HG03060 (cell line): Measurements from ENCODE around the gene MYRF.

ENCODE experiments used
- ATAC-seq: cut with Tn5 transposase; IDR thresholded peaks from one replicate; pipeline ENCODE4 v1.9.1; 2021; ENCODE audit warnings: low read depth, moderate number of reproducible peaks; ENCODE audit not compliant: unreplicated experiment

The MYRF gene

DNA sequence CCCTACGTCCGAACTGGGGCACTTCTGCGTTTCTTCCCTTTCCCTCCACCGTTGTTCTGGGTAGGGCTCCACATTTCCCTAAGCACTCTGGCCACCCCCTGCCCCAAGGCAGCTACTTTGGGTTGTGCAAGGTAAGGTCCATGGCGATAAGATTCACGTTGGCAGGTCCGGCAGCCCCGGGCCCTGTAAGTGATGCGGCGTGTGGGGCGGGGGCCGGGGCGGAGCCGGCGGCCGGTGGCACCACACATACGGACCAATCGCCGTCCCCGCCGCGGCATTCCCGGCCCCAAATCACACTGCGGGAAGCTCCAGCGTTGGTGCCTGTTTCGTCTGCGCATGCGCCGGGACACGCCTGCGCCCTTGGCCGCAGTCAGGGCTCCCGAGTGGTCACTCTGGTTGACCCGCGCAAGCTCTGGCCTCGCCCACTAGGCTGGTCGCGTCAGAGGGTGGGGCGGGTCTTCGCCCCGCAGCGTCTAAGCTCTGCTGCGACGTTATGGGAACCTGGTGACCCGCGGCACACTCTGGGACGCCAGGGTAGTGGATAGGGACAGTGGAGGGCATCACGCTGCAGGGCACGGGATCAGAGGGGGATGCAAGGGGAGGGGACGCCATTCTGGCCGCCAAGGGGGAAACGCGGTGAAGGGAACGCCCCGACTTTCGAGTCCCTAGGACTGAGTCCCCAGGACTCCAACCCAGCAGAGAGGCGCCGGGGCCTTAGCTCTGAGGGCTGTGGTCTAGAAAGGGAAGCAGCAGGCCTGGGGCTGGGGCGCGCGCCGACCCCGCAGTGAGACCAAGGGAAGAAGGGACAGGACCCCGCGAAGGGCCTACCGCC is 62.7 kb downstream of the MYRF start:
- no peak for ATAC-seq

DNA sequence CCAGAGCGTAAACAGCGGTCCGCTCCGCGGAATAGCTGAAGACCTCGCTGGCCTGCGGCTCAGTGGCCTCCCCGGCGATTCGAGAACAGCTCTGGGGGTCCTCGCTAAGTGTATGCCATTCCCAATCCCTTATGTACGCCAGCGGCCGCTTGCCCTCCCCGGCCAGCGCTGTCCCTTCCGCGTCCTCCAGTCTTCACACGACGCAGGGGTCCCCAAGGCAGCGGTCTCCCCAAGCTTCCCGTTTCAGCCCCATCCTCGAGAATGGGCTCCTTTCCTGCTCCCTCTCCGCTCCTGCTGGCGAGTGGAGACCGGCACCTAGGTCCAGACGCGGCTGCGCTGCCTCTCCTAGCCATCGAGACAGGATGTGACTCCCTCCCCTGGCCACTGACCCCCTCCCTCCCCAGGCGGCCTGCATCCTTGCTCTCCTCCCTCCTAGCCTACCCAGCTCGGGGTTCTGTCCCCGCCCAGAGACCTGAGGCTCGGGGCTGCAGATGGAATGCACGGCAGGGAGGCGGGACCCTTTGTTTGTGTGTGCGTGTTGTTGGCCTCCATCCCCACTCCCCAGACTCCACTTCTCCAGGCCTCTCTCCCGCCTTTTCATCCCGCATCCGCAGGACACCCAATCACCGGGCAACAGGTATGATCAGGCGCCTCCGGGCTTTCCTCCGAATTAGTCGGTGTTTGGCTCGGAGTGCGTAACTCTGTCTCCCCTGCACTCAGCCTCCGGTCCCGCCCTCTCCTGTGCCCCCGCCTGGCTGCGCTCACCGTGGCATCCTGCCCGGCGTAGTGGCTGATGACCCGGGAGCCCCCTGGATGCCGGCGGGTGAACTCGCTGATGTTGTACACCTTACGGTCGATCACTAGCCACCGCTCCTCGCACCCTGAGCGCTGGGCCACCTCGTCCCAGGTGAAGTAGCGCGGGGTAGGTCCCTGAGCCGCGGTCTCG is 63.6 kb downstream of the MYRF start:
- no peak for ATAC-seq

DNA sequence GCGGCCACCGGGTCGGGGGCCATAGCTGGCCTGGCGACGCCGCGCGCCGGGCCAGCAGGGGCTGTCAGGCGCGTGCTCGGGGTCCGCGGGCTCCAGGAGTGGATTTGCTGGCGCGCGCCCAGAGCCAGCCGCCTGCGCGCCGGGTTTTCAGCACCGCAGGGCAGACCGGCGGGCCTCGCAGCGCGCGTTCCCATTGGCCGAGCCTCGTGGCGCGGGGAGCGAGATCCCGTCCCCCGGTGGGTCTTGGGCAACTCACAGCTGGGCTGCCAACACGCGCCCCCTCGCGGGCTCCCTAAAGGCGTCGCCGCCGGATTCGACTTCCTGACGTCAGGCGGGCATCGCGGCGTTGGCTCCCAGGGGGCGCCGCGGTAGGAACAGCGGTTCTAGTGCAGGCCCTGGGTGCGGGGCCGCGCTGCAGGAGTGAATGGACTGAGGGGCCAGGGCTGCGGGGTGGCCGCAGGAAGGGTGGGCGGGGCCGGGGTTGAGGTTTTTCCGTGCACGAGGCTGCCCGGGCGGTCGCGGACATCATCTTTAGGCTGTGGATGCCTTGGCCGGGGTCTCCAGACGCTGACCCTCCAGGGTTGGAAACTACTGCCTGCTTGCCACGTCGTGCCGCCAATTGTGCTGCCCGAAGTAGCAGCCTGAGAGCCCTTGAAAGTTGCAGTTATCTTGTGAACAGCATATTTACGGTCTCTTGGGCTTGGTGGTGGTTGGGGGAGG is 64.5 kb downstream of the MYRF start, which contains the start of gene FADS1:
FADS1 (minus strand) TSS at position 268 of the 720 bp plus-strand sequence; CDS start at position 194, 74 bp downstream.
- no peak for ATAC-seq

DNA sequence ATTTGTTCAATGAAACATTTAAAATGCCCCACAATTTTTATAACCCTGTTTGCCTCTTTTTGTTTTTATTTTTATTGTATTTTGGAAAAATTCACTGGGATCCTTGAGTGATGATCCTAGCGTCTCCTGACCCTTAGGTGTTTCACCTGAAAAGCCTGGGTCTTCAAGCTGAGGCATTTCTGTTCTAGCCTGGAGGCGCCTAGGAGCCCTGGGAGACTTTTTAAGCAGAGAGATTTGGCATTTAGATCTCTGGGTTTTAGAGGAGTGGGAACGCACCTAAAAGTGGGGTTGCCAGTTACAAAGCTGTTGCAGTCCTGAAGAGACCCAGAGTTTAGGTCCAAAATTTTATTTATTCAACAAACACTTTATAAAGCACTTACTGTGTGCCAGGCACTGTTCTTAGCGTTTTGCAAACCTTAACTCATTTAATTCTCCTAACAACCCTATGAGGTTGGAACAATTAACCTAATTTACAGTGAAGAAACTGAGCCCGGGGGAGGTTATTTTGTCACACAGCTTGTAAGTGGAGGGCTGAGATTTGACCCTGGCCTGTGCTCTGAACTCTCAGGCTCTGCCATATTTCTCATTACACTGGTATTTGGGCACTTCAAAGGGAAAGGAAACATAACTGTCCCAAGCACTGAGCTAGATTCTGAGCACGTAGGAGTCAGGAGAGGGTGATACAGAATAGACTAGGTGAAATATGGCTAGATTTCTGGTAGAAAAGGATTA is 65.2 kb downstream of the MYRF start:
- ATAC-seq = no peak

DNA sequence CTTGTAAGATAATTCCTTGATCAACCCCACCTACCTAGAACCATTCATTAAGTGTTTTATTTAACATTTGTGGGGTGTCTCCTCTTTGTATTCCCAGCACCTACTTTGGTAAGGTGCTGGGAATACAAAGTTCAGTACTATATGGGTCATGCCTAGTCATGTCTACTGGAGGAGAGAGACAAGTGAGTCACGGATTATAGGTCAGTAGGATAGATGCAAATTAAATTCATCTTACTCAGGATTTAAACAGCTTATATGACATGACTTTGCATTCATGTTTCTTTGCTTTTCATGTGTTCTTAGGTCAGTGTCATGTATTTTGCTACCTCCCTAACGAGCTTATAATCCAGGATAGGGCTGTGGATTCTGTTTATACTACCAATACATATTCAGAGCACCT is 67.7 kb downstream of the MYRF start:
- ATAC-seq = no peak

DNA sequence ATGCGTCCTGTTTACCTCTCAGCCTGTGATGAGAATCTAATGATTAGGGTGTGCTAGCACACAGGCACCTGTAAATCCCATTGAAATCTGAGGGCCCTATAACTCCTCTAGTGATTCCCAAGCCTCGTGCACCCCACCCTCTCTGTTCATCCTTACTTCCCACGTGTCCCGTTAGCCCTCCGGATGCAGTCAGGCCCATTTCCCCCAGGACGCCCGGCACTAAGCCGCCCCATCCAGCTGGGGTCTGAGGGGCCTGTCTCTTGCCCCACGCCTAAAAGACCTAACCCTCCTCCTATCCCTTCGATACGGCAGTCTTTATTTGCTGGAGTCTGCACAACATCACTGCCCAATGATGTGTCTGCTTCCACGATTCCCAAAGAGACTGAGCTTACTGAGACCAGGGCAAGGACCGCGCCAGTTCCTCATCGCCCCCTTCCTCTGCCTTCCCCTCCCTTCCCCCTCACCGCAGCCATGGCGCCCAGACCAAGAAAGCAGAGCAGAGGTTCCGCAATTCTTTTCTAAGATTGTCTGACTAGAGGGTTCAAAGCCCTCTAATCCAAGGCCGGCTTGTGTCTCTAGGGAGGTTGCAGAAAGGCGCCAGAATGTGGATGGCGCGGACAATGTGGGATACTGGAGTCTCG is 74.6 kb downstream of the MYRF start:
- ATAC-seq = no peak

DNA sequence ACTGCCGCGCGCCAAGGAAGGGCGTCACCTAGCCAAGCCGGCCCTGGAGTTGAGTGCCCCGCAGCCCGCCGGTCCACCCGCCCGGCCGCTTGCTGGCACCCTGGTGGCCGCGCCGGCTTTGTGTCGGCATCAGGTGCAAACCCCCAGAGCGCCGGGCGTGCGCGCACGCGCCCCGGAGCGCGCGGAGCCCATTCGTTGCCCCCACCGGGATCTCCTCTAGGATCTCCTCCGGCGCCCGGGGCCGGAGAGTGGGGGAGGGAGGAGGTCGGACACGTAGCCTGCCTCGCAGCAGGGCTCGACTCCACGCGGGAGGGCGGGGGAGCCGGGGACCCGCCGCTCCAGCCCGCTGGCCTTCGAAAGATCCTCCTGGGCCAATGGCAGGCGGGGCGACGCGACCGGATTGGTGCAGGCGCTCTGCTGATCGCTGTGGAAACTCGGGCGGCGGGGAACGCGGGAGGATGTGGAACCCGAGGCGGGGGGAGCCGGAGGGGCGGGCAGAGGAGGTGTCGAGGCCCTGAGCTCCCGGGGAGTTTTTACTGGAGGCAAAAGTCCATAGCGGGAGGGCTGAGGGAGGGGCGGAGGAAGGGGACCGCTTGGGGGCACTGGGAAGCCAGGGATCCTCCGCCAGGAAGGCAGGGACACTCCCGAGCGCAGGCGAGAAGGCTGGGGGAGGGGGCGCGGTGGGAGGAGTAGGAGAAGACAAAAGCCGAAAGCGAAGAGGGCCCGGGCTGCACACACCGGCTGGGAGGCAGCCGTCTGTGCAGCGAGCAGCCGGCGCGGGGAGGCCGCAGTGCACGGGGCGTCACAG is 75.3 kb downstream of the MYRF start, which contains the start of gene FADS2:
FADS2 (plus strand) TSS at position 730 of the 808 bp plus-strand sequence. CDS start 91 bp downstream, outside the sequence.
- no peak for ATAC-seq

DNA sequence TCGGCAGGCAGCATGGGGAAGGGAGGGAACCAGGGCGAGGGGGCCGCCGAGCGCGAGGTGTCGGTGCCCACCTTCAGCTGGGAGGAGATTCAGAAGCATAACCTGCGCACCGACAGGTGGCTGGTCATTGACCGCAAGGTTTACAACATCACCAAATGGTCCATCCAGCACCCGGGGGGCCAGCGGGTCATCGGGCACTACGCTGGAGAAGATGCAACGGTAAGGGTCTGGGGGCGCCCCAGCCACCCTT is 75.9 kb downstream of the MYRF start:
- no peak for ATAC-seq

DNA sequence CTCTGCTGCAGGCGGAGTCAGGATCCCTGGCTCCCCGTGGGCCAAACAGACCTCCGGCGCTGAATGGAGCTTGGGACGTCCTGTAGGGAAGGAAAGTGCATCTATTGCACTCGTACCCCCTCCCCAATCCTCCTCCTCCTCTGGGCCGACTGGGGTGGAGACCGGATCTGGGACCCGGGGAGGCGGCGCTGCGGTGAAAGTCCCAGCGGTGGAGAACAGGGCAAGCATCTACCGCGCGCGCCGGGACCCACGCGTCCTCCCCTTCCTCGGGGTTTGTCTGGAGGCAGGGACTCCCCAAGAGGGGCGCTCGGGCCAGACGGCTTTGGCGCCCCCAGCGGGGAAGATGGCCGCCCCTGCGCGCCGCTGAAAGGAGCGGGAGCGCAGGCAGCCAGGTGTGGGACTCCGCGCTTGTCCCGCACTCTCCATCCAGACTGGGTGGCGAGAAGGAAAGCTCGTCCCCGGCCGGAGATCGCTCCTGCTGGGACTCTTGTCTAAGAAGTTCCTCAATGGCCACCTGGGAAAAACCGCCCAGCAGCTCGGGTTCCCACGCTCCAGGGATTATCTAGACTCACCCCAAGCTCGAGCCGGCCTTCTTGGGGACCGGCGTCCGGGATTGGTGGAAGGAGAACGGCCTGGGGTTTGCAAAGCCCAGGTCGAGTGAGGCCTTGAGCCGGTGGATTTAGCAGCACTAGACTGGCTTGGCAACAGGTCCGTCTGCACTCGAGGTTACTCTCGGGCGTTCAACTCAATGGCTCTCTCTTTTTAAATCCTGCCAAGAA is 76.4 kb downstream of the MYRF start:
- no peak for ATAC-seq

DNA sequence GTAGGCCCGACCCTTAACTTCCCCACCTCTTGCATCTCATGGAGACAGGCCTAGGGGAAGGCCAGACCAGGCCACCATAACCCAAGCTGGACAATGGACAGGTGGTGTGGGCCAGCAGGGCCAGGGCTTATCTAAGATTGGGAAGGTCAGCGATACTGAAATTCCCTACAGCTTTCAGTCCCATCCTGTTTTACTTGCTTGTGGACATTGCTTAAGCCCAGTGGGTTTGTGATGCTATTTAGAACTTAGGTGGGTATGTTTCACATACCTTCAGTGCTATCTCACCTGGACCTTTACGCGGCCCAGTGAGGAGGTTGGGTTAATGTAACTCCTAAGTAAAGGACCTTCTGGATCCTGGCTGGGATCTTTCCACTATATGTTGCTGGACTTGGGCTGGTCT is 77.4 kb downstream of the MYRF start:
- no peak for ATAC-seq

DNA sequence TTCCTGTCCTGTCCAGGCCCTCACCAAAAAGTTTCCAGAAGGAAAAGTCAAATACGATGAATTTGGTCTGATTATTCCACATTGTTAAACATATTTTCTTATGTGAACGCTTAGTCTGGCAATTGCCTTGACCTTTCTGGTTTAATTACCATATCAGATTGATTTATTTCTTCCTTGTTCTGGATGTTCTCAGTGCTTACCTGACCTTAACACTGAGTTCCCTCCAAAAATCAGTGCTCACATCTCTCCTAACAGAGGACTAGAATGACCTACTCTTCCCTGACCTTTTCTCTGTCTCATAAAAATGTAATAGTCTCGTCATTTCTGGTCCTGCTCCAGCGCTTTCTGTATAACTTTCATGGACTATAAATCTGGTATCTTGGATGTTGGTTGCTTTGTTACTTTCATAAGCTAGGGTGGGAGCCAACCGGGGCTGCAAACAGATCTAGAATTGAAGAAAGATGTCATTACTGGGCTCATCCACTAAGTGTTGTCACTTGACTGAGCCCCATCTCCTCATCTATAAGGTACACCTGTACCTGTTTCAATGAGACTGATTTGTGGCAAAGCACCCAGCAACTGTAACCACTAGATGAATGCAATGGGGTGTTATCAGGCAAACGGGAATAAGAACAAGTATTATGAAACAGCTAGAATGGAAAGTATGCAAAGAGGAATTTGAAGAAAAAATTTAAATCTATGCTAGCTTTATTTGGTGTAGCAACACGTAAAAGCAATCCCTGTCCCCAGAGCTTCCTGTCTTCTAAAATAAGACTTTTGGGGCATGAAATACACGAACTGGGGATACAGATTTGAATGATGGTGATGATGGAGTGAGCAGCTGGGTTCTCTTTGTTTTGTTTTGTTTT is 78.0 kb downstream of the MYRF start:
- ATAC-seq = no peak

DNA sequence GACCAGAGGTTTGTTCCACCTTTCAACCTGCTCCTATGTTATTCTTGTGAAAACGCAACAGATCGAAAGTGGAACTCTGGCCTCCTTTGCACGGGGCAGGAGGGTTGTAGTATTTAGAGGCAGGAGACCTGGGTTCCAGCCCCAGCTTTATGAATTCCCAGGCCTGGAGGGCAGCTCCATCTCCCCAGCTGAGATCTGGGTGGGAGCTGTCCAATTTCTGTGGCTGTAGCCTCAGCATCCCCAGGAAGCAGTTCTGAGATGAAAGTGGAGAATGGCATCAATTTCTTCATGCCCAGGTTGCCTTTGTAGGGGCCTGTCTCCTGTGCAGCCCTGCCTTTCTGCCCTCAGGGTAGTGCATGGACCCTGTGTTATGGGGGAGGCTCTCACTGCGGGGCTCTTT is 79.8 kb downstream of the MYRF start:
- ATAC-seq = no peak

DNA sequence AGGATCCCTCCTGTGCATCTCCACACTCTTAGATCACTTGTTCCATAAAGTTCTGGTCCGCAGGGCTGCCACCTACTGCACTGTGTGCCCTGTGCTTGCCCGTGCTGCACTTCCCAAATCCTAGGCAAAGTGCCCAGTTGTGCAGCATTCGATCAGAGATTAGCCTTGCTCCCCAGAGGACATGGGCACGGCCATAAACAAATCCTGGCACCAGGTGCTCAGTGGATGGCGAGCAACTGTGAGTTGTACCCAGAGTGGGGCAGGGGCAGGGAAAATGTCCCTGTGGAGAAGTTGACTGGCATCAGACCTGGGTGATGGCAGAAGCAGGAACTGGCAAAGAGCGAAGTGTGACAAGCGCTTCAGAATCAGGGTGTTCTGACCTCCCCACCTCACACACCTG is 80.3 kb downstream of the MYRF start:
- ATAC-seq = no peak

DNA sequence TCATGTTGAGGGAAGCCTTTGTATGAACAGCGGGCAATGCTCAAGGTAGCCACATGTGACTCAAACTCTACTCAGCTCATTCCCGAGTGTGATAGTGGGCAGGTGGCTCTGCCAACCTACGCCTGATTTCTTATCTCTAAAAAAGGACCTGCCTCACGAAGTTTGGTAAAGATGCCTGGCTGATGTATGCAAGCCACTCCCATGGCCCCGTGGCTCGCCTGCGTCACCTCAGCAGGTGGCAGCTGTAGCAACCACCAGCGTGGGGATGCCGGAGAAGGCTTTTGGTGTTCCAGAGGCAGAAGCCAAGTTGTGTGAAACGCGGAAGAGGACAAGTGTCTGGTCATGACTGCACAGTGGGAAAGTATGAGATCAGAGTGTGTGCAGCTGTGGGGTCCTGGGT is 81.0 kb downstream of the MYRF start:
- ATAC-seq = no peak

DNA sequence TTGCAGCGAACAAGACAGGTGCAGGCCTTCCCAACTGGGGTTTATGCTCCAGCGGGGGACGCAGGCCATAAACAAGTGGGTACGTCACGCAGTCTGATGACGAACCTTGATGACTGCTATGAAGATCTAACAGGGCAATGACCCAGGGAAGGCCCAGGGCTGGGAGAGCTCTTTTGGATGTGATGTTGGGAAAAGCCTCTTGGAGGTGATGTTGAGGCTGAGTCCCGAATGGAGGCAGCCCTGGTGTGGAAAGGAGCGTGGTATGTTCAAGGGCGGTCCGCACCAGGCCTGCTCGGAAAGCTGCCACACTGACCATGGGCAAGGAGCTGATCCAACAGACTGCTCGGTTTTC is 81.5 kb downstream of the MYRF start:
- ATAC-seq = no peak

DNA sequence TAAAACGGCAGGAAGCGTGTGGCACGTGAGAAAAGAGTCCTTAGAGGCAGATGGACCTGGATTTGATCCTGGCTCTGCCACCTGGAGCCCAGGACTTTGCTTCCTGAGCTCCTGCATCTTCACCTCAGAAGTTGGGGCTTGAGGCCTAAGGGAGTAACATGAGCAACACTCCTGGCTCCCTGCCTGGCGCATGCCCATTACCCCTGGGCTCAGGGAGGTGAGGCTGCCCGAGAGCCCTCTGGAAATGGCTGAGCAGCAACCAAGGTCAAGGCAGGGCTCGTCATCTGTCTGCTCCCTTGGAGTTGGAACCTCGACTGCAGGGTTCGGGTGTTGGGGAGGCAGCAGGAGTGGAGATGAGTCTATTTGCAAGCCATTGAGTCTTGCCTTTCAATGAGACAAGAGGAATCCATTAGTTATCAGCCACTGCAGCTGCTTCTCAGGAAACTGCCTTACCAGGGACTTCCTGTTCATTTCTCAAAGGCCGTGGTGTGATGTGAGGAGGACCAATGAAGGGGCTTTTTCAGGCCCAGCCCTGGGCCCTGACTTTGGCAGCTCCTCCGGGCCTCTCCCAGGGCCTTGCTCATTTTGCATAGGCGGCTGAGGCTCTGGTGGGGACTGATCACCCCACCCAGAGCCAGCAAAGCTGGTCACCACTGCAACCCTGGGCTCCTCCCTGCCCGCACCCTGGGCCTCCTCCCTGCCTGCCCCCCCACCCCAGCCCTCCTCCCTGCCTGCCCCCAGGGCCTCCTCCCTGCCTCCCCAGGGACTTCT is 82.0 kb downstream of the MYRF start:
- peak; percentile 61 for ATAC-seq

DNA sequence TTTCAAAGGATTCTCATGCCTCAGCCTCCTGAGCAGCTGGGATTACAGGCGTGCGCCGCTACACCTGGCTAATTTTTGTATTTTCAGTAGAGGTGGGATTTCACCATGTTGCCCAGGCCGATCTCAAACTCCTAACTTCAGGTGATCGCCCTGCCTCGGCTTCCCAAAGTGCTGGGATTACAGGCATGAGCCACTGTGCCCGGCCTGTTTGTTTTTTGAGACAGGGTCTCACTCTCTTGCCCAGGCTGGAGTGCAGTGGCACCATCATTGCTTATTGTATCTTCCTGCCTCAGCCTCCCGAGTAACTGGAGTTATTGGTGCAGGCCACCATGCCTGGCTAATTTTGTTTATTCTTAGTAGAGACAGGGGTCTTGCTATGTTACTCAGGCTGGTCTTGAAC is 83.8 kb downstream of the MYRF start:
- no peak for ATAC-seq
